Ramos (cell line): Measurements from ENCODE around the gene ZNF582.
"Not testable (repeated sequence)": the region's sequence is repeated elsewhere in the genome, so short reads cannot be mapped to it uniquely, and the experiment has no call there.

ENCODE experiments used
- in situ Hi-C: fragments of 300-500 bp; cut with MboI; formaldehyde crosslinking; loops from one replicate; pipeline ENCODE4 v1.14.3; 2022; ENCODE audit warnings: low sequenced_read_pairs; ENCODE audit not compliant: unreplicated experiment

ZNF582 gene

GRCh38 chr19:56356944-56357343, 36.4 kb downstream of the ZNF582 start:
- in situ Hi-C loops = no loop called here

DNA sequence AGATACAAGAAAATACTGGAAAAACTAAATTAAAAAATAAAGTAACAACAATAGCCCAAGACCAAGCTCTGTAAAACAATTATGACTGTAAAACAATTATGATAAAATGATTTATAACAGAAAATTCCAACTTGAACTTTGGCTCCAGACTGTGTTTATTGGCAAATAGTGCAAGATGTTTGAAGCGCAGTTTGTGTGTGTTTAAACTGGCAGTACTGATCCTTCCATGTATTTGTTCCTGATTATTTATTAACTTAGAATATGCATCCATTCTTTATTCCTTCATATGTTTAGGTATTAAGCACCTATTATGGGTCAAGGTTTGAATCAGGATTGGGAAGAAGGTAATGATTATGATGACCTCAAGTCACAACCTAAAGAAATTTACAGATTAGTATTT, 37.8 kb downstream of the ZNF582 start:
- in situ Hi-C loops = no loop called here

- in situ Hi-C loops = no loop called here
Measured at GRCh38 chr19:56351208-56351607, 42.1 kb downstream of the ZNF582 start.

DNA sequence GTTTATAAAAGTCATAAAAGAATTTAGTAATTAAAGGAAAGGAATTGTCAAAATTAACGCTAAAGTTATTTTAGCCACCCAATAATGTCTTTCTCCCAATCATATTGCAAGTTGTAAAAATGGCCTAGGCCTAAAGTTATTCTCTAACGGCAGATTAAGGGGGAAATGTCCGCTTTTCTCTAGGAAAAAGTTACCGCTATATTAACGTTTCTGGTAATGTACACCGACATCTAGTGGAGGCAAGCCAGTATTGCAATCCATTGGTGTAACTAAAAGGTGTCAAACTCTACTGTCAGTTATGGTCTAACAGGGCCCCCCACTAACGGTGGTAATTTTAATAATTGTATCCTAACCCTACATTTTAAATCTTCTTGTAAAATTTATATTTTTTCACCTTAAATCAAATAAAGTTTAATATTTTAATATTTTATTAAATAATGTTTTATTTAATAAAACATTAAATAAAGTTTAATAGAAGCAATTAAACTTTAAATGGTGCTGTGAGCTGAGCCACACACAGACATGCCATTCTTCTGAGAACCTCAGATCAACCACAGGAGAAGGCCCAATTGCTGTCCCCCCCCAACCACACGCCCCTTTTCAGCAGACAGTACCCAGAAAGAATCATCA, 42.8 kb downstream of the ZNF582 start:
- in situ Hi-C loops = no loop called here

DNA sequence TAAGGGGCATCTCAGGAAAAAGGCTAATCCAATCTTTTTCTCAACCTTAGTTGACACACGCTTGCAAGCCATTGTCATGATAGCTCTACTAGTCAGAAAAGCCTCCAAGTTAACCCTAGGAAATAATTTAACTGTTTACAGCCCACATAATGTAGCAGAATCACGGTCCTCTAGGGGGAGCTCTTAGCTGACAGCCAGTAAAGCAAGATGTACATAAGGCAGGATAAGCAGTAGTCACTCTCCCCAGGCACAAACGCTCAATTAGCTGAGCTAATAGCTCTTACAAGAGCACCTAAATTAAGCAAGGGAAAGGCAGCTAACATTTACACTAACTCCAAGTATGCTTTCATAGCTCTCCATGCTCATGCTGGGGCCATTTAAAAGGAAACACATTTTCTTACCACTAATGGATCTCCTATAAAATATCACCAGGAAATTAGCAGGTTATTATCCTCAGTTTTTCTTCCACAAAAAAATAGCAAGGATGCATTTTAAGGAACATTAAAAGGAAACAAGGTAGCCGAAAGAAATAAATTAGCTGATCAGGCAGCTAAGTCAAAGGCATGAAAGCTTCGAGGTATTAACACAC, 45.0 kb downstream of the ZNF582 start:
- in situ Hi-C loops = no loop called here

- in situ Hi-C loops = no loop called here
Measured at GRCh38 chr19:56347163-56347778, 46.1 kb downstream of the ZNF582 start.

- in situ Hi-C loops = no loop called here
Measured at GRCh38 chr19:56341948-56342347, 51.4 kb downstream of the ZNF582 start.

DNA sequence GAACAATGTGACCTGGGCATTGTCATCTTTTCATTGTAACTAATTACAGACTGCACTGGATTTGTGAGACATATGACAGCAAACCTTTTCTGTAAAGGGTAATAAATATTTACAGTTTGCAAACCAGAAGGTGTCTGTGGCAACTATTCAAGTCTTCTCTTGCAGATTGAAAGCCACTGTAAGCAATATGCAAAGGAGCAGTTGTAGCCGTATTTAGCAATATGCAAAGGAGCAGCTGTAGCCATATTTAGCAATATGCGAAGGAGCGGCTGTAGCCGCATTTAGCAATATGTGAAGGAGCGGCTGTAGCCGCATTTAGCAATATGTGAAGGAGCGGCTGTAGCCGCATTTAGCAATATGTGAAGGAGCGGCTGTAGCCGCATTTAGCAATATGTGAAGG, 54.3 kb downstream of the ZNF582 start:
- in situ Hi-C loops = not testable (repeated sequence)

DNA sequence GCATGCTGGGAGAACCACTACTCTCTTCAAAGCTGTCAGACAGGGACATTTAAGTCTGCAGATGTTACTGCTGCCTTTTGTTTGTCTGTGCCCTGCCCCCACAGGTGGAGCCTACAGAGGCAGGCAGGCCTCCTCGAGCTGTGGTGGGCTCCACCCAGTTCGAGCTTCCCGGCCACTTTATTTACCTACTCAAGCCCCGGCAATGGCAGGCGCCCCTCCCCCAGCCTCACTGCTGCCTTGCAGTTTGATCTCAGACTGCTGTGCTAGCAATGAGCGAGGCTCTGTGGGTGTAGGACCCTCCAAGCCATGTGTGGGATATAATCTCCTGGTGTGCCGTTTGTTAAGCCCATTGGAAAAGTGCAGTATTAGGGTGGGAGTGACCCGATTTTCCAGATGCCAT, 56.3 kb downstream of the ZNF582 start:
- in situ Hi-C loops = not testable (repeated sequence)

- in situ Hi-C loops = not testable (repeated sequence)
Measured at GRCh38 chr19:56335371-56335770, 58.0 kb downstream of the ZNF582 start.

DNA sequence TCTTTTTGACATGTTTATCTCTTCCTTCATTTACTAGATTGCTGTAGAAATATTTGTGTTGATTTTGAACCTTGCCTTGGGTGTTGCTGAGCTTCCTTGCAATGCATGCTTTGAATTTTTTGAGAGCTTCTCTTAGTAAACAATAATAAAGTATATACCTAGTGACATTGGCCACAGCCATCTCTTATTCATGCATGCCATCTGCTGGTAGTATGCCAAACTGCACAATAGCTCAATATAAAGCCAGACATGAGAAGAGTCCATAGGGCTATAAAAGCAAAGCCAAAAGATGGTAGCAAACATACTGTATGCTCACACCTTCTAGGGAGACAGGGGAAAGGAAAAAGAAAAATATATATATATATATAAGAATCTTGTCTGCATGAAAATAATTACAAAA, 59.8 kb downstream of the ZNF582 start:
- in situ Hi-C loops = no loop called here
